ENCODE results near the gene LRRN2.

- no peak for TF ChIP-seq ESRRA (CRISPR knock-in tag; IDR thresholded peaks at IDR 0.05; ENCODE audit: borderline replicate concordance)
- TF ChIP-seq, protein P1, sequence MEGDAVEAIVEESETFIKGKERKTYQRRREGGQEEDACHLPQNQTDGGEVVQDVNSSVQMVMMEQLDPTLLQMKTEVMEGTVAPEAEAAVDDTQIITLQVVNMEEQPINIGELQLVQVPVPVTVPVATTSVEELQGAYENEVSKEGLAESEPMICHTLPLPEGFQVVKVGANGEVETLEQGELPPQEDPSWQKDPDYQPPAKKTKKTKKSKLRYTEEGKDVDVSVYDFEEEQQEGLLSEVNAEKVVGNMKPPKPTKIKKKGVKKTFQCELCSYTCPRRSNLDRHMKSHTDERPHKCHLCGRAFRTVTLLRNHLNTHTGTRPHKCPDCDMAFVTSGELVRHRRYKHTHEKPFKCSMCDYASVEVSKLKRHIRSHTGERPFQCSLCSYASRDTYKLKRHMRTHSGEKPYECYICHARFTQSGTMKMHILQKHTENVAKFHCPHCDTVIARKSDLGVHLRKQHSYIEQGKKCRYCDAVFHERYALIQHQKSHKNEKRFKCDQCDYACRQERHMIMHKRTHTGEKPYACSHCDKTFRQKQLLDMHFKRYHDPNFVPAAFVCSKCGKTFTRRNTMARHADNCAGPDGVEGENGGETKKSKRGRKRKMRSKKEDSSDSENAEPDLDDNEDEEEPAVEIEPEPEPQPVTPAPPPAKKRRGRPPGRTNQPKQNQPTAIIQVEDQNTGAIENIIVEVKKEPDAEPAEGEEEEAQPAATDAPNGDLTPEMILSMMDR (IDR thresholded peaks at IDR 0.05): no peak
- no peak for TF ChIP-seq ZNF263 (CRISPR knock-in tag; IDR thresholded peaks at IDR 0.05; ENCODE audit: low read depth)
- TF ChIP-seq ZBTB43 (CRISPR knock-in tag; IDR thresholded peaks at IDR 0.05): no peak
Observed at GRCh38 chr1:204602111-204602579, 83.4 kb downstream of the LRRN2 start.

All from WTC11 (cell line).